CD4-positive, alpha-beta T cell treated with Interferon alpha-2 for 1 hour (primary cell): ENCODE data around the gene HDDC2.

Source experiments
- DNase-seq, 2 donors: peaks; one replicate each; pipeline ENCODE4 v3.0.0-alpha.2; 2020 to 2022

The HDDC2 gene

DNA sequence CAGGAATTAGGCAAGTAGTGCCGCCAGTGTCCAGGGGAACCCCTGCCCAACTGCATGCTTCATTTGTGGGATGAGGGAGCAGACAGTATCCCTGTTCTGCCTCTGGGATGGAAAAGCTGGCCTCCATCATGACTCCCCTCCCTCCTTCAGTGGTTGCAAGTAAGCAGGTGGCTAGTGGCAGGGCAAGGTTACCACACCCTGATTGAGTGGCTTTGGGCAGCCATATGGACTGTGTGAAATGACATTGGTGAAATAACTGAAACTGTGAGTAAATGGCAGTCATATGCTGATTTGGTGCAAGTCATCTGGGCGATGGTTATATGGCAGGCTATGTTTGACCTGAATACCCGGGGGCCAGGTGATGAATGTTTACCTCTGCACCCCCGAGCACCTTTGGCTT, 33.0 kb downstream of the HDDC2 start:
- DNase-seq: no peak

DNA sequence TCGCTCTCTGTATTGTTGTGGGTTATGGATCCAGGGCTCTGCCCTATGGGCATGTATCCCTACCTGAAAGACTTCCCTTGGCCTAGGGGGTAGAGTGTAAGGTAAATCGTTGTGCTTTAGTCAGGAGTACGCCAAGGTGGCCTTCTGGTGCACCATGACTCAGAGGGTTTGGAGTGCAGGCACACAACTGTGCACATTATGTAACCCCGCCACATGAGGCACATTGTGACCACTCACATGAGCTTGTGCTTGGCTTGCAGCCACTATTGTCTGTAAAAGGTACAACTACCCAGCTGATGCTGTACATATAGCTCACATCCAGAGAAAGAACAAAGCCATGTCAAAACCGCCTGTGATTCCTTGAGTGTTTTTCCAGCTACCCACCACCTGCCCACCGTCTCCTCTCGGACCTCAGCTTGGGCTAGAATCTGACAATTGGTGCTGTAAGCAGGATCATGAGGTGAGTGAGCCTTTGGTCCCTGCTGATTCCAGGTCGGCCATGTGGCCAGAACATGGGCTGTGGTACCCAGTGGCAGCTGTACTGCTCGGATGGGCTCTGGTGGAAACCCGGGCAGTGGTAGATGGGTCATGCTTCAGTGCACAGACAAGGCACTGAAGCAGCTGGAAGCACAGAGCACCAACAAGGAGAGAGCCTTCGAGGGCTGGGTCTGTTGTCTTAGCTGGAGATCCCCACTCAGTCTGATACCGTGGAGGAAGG, 33.8 kb downstream of the HDDC2 start:
- DNase-seq: no peak

DNA sequence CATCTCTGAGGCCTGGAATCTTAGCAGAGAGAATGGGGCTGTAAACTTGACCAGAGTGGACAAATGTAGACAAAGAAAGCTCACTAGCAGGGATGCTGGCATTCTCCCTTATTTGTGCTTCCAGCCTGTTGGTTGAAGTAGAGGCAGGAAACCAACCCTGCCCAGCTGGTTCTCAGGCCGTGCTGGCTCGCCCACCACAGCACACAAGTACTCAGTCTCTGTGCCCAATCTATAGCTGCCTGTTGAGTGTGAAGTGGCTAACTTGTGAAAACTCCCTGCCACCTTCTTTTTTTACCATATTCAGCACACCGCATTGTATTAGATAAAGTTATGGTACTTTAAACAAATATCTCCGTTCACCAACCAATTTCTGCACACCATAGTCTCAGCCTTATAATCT, 37.3 kb downstream of the HDDC2 start:
- DNase-seq: no peak

- no peak for DNase-seq
These were observed 39.5 kb downstream of the HDDC2 start for GRCh38 chr6:125262016-125263013.

GRCh38 chr6:125259354-125259736, 42.4 kb downstream of the HDDC2 start:
- DNase-seq: no peak

GRCh38 chr6:125258651-125259353, 43.0 kb downstream of the HDDC2 start:
- DNase-seq: no peak

- DNase-seq: no peak
These were observed 44.4 kb downstream of the HDDC2 start for GRCh38 chr6:125257351-125257750.

GRCh38 chr6:125255201-125255600, 46.6 kb downstream of the HDDC2 start:
- no peak for DNase-seq

GRCh38 chr6:125254321-125254720, 47.4 kb downstream of the HDDC2 start:
- DNase-seq: no peak

DNA sequence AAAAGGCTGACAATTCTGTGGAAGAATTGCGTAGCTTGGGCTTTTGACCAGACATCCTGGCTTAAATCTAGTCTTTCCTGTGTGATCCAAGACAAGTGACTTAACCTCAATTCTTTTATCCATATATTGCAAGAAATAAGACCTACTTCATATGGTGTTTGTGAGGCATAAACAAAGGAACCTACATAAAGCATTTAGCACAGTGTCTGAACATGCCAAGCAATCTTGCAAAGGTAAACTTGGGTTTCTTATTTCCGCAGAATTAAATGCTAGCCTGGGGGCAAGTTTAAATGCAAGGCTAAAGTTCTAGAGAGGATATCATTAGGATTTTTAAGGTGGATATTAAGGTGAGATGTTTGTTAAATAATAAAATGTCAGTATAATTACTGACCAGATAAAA, 47.9 kb downstream of the HDDC2 start:
- DNase-seq: no peak

DNA sequence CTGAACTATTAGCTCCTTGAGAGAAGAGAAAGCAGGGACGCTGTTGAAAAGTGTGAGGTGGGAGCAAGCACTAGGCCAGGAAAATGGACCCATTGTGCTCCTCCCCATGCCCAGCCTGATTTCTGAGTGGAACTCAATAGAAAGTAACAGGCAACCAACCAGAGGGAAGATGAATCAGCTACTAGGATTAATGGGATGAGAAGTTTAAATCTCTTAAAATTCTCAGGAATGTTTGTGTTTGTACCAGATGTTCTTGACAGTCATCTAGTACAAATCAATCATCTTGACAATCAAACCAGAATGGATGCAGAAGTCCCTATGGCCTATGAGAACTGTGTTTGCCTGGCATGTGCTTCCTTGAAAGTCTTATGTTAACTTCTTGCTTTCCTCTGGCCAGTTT, 48.9 kb downstream of the HDDC2 start:
- no peak for DNase-seq

DNA sequence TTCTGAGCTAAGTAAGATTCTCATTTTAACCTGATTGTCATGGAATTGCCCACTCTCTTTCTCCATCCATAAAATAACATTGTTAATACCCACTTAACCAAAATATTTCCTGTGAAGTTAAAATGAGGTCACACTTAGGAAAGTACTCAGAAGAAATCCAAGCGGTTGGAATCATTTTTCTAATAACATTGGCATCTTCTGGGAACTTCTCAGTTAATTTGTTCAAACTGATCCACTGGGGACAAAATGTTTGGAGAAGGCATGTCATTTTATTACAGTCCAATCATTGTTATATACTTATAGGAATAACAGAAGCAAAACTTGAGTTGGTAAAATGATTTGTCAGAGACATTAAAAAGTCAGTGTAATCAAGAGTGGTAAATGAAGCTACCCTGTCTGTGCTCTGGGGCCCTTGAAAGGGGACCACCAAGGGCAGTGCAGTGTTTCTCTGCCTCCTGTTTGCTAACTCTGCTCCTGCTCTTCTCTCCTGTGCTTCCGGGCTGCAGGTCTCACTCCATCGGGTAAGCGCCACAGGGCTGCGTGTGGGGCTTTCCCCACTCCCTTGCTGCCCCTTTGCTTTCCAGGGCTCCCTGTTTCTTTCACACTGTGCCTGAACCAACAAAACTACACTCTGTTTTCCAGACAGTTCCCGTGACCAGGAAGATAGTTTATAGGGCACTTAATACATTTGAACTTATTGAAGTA, 50.1 kb downstream of the HDDC2 start:
- DNase-seq: no peak

DNA sequence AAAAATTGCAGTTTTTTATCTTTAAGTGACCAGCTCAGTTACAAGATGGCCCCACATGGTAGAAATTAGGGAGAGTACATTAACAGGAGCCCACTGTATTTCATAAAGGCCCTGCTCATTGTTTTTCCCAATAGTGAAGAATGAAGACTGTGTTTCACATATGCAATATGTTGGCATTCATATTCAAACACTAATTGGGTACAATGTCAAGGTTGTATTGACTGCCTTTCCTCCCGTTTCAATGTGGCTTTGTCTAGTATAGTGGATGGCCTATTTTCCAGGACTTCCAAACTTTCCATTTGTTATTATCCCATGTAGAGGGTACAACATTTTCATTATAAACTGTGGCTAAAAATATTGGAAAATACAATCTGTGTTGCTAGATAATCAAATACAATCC, 51.3 kb downstream of the HDDC2 start:
- DNase-seq: no peak

DNA sequence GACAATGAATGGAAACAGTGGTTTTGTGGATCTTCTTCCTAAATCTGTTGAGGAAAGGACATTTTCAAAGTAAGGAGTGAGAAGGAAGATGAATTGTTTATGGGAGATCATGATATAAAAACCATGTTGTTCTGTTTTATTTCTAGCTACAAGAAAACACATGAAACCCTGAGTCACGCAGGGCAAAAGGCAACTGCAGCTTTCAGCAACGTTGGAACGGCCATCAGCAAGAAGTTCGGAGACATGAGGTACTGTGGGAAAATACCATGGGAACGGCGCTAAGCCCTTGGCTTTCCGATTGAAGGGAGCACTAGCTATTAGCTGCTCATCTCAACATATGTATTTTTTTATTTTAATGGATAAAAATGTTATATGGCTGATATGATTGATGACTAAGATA, 53.6 kb downstream of the HDDC2 start:
- DNase-seq: no peak

DNA sequence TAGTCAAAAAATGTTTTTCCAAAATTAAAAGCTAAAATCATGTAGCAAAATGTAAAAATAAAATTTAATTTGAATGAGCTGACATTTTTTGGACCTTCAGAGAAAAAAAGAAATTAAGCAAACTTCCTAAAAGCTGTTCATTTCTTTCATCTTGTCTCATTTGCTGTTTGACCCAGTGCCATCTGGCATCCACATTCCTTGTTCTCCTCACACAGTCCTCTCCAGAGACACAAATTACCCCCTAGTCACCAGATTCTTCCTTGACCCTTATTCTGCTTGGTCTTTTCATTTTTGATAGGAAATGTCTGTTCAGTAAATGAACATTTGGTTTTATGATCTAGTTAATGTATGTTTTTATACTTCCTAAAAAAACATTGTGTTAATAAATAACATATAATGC, 55.2 kb downstream of the HDDC2 start:
- DNase-seq: no peak

DNA sequence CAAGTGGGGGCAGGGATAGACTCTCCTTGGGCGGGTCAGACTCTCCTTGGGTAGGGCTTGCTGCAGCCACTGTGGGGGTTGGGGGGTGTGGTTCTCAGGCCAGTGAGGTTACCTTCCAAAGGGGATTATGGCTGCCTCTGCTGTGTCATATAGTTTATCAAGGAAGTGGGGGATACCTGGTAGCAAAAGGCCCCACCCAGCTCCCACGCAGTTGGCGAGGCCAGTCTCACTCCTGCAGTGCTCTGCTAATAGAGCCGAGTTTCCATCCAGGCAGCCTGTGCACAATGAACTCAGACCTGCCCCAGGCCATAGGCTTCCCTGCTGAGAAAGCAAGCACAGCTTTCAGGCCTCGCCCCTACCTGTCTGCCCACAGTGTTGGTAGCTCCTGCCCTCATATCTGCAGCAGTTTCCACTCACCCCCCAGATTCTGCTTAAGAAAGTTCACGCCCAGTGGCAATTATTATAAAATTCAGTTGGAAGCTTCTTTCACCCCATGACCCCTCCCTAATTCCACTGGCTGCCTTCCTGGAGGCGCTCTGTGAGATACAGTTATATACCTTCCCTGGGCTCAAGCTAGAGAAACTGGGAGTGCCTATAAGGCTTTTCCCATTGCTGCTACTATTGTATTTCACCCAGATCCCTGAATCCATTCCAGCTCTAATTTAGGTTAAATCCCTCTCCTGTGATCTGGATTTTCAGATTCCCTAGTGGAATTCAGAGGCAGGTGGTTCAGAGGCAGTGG, 56.1 kb downstream of the HDDC2 start:
- no peak for DNase-seq

- no peak for DNase-seq
These were observed 56.7 kb downstream of the HDDC2 start for GRCh38 chr6:125245109-125245508.

- no peak for DNase-seq
These were observed 64.0 kb downstream of the HDDC2 start for GRCh38 chr6:125237764-125238163.

- DNase-seq: no peak
These were observed 65.0 kb downstream of the HDDC2 start for GRCh38 chr6:125236536-125237327.

- no peak for DNase-seq
These were observed 68.6 kb downstream of the HDDC2 start for GRCh38 chr6:125233202-125233601.

DNA sequence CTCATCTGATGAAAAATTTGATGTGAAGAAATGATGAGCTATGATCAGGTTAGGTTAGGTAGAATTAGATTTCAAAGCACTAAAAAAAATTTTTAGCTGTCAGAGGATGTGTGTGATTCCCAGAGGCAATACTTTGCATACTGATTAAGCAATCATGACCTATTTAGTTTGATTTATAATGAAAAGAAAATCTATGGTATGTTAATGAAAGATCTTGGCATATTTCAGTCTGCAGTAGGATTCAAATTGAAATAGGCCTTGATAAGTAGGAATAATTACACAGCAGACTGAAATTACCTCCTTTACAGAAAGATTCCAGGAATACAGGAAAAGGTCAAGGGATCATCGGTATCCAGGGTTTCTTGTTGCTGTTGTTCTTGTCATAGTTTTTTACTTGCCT, 69.3 kb downstream of the HDDC2 start:
- DNase-seq: no peak
